Keratinocyte (primary cell): ENCODE data around the gene HYAL2.

Experiments used
- CTCF ChIP-seq, 3 experiments: IDR thresholded peaks in 1 of 3; conservative IDR thresholded peaks in 1 of 3; optimal IDR thresholded peaks in 1 of 3; 2 replicates in 2 of 3; 3 replicates in 1 of 3; pipeline versions ENCODE3 to v1.5.1; 2011; ENCODE audit warnings: low read length in 3 of 3, mild to moderate bottlenecking in 3 of 3, moderate library complexity in 2 of 3, control low read depth in 1 of 3, inconsistent platforms in 1 of 3; ENCODE audit not compliant: insufficient read depth in 2 of 3; ENCODE audit errors: extremely low read depth in 1 of 3
- EZH2 ChIP-seq: IDR thresholded peaks from one replicate; pipeline ENCODE4 v1.6.1; 2012; ENCODE audit warnings: inconsistent platforms, mild to moderate bottlenecking, low read length, moderate library complexity

GRCh38 chr3:50319894-50320625, 2.5 kb downstream of the HYAL2 start:
- TF ChIP-seq EZH2: no peak
- TF ChIP-seq CTCF (optimal IDR thresholded peaks at IDR 0.05 in 1 of 3, IDR thresholded peaks at IDR 0.05 in 1 of 3, conservative IDR thresholded peaks at IDR 0.05 in 1 of 3; ENCODE audit: extremely low read depth in 1 of 3, insufficient read depth in 2 of 3, low read length in 3 of 3): no peak
